CD4-positive, alpha-beta T cell treated with Interleukin-17A for 1 hour (primary cell): ENCODE data around the gene PIK3R3.
A peak's percentile ranks its signal among the peaks of the same experiment; 100 is the strongest.

ENCODE experiments used
- DNase-seq: peaks from one replicate; pipeline ENCODE4 v3.0.0-alpha.2; 2020

PIK3R3 gene

GRCh38 chr1:46153732-46154131 is 21.3 kb upstream of the PIK3R3 start:
- DNase-seq = no peak

GRCh38 chr1:46153228-46153627 is 20.8 kb upstream of the PIK3R3 start:
- no peak for DNase-seq

DNA sequence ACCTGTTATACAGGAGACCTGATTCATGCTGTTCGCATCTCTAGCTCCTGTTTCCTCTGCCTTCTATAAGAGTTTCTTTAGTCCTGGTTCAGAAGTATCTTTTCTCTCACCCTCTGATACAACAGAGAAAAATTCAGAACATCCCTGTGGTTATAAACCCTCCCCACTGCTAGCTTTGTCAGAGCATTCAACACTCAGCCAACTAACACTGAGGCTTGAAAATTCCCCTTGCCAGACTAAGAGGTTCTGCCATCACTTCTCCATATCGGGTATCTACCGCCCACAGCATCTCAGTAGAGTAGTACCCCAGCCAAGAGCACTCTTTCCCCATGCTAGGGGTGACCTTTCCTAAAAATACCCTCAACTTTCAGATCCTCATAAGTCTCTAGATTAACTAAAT is 19.6 kb upstream of the PIK3R3 start:
- no peak for DNase-seq

GRCh38 chr1:46150085-46150484 is 17.7 kb upstream of the PIK3R3 start:
- no peak for DNase-seq

DNA sequence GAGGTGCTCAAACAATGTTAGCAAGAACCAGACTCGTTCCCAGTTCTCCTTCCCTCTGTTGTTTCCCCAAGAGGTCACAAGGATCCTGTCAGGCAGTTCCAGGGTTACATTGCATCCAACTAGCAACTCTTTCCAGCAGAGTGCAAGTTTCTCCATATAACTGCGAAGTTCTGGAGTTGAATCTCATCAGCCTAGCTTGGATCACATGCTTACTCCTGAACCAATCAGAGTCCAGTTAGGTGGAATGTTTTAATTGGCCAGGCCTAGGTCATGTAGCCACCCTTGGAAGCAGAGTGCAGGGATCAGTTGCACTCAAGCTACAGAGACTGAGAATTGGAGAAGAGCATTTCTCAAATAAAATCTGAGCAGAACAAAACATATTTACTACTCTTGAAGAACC is 15.9 kb upstream of the PIK3R3 start:
- DNase-seq = no peak

DNA sequence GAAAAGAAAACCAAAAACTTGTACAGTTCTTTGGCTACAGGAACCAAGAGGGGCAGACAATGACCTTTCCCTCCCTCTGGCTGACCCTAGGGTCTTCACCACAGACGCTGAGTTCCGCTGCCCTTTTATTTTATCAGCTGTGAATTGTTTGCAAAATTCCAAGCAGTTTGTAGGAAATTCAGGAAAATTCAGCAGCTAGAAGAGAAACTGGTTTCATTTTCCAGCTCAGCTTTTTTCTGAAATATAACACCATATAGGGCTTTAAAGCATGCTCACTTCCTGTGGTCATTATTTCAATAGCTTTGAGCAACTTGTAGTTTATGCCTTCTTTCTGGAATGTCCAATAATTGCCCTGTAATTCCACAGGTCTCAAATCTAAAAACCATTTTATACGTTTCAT is 5.5 kb upstream of the PIK3R3 start:
- DNase-seq = no peak

DNA sequence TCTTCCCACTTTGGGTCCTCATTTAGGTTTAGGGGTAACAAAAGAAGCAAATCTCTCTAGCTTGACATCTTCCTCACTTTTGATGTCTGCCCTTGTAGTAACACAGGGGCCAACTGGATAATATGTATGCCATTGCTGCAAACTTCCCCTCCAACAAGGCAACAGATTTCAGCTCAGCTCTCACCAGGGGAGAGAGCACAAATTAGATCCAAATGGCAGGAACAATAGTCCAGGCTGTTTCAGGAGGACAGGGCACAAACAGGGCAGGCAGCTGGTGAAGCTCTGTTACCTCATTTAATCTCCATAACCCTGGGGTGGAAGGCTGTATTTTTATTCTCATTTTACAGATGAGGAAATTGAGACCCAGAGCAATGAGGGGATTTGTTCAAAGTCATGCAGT is 4.3 kb upstream of the PIK3R3 start:
- no peak for DNase-seq

DNA sequence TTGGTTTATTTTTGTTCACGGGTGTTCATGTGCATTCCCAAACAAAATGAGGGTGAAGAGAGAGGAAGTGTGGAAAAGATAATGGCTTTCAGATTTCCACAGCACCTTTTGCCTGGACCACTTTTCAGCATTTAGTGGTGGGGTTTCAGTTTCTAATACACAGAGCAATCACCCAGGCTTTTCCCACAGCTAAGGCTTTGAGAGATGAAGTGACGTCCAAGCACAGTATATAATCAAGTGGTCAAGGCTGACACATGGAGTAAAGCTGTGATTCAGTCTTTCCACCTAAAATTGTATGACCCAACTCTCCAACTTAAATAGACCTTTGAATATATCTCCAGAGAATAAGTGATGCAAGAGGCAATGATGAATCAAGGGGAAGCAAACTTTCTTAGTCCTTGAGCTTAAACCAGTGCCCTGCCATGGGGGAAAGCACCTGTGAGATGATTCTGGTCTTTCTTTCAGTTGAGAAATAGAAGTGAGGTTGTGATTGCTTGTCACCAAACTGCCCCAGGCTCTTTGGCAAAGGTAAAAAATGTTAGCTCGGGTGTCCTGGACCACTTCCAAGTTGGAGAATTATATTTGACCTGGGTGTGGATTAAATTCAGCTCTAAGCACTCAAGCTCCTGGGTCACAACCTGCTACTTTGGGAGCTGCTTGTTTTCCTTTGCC is 2.4 kb upstream of the PIK3R3 start:
- no peak for DNase-seq

DNA sequence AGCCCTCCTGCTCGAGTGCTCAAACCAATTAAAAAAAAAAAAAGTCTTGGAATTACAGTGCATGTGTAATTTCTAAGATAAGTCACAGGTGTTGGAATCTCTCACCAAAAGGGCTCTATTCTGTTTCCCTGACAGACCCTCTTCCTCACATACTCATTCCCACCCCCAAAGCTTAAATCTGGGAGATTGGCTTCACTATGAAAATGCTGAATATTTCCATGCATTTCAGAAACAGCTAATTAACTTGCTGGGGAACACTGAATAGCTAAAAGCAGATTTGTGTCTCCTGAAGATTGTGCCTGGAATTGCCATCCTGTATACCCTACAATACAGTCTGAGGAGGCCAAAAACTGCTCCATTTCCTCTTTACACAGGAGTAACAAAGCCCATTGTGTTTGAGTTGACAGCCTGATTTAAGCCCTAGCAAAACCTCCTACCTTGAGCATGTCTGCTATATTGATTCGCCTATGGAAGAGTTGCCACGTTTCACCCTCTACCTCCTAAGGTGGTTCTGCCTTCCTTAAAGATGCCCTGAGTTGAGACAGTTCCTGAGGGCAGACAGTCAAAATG is 1.4 kb upstream of the PIK3R3 start:
- no peak for DNase-seq

DNA sequence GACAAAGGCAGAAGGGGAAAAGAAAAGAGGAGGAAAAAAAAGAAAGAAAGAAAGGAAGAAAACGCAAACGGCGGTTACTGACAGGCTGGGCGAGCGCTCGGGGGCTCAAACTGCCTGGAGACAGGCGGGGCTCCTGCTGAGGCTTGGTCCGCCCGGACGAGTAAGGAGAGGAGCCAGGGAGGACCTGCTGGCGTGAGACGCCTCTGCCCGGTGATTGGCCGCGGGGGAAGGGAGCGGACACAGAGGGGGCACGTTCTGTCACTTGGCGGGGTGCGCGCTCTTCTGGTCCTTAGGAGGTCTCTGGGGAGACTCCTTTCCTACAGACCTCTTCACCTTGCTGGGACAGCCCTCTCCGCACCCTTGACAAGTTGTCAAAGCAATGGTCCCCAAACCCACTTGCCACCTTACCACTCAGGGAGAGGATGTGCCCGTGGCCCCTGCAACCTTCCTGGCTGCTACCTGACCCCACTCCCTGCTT is 791 bp upstream of the PIK3R3 start:
- no peak for DNase-seq

GRCh38 chr1:46131712-46132528 is 509 bp downstream of the PIK3R3 start:
- peak; percentile 32 for DNase-seq

- no peak for DNase-seq
Observed at GRCh38 chr1:46131093-46131492, 1.3 kb downstream of the PIK3R3 start.

DNA sequence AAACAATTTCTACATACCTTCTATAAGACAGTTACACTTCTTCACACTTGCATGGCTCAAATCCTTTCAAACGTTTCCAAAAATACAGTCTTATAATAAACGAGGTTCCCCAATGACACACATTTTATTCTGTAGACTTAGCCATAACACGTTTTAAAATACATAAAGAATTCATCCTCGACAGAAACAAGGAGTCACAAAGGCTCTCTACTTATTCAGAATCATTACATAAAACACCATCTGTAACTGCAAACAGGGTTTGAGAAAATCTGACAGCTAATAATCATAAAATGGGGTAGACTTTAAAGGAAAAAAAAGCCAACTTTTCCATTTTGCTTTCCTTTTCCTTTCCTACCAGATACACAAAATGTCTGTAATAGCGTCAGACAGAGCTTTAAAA is 1.8 kb downstream of the PIK3R3 start:
- no peak for DNase-seq

- no peak for DNase-seq
Observed at GRCh38 chr1:46130121-46130520, 2.3 kb downstream of the PIK3R3 start.

DNA sequence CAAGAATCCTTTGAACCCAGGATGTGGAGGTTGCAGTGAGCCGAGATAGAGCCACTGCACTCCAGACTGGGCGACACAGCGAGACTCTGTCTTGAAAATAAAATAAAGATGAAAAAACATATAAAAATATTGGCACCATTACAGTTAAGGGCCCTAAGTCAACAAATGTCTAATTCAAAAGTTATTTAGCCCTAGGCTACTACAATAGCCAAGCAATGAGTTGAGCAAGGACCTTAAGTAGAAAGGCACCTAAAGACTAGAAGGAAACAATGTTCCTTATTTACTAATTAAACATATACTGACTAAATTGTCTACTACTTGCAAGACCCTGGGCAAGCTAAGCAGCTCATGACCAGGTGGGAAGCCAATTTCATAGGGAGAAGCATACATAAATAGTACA is 4.1 kb downstream of the PIK3R3 start:
- DNase-seq = no peak

- DNase-seq = no peak
Observed at GRCh38 chr1:46118856-46119255, 13.6 kb downstream of the PIK3R3 start.

- DNase-seq = no peak
Observed at GRCh38 chr1:46117810-46118494, 14.5 kb downstream of the PIK3R3 start.

GRCh38 chr1:46114925-46115603 is 17.4 kb downstream of the PIK3R3 start:
- no peak for DNase-seq

GRCh38 chr1:46113948-46114347 is 18.5 kb downstream of the PIK3R3 start:
- no peak for DNase-seq

GRCh38 chr1:46112108-46112507 is 20.3 kb downstream of the PIK3R3 start:
- DNase-seq = no peak

GRCh38 chr1:46110521-46110920 is 21.9 kb downstream of the PIK3R3 start:
- no peak for DNase-seq

DNA sequence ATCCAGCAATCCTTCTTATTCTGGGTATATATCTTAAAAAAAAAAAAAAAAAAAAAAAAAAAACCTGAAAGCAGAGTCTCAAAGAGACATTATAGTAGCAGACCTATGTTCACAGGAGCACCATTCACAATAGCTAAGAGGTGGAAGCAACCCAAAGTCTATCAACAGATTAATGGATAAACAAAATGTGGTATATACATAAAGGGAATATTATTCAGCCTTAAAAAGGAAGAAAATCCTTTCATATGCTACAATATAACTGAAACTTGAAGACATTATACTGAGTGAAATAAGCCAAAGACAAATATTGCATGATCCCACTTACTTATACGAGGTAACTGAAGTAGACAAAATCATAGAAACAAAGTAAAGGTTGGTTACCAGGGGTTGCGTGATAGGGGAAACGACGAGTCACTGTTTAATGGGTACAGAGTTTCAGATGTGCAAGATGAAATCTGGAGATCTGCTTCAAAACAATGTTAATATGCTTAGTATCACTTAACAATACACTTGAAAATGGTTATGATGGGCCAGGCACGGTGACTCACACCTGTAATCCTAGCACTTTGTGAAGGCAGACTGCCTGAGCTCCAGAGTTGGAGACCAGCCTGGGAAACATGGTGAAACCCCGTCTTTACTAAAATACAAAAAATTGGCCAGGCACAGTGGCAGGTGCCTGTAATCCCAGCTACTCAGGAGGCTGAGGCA is 29.5 kb downstream of the PIK3R3 start:
- DNase-seq = no peak
